GM18873 (cell line): ENCODE measurements around the gene TOMM70.
"Not testable (repeated sequence)": the region's sequence is repeated elsewhere in the genome, so short reads cannot be mapped to it uniquely, and the experiment has no call there.

Source experiments
- ATAC-seq: cut with Tn5 transposase; IDR thresholded peaks from one replicate; pipeline ENCODE4 v1.9.1; 2021; ENCODE audit warnings: mild to moderate bottlenecking, moderate library complexity, moderate number of reproducible peaks; ENCODE audit not compliant: unreplicated experiment, low FRiP score

TOMM70 gene

DNA sequence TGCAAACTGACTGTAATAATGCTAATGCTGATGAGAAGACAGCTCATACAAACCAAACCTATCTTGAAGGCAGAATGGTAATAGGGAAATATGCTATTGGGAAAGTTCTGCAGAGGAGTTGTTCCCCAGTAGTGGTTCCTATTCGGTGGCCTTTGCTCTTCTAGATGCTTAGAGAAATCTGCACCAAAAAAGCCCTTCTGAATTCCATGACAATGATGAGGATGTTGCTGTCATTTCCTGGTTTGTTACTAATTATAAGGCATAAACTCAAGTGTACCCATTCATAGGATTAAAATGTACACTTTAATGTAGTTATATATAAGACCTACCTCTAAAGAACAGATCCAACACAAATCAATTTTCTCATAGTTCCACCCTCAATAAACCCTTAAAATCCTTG is 30.1 kb downstream of the TOMM70 start:
- no peak for ATAC-seq

DNA sequence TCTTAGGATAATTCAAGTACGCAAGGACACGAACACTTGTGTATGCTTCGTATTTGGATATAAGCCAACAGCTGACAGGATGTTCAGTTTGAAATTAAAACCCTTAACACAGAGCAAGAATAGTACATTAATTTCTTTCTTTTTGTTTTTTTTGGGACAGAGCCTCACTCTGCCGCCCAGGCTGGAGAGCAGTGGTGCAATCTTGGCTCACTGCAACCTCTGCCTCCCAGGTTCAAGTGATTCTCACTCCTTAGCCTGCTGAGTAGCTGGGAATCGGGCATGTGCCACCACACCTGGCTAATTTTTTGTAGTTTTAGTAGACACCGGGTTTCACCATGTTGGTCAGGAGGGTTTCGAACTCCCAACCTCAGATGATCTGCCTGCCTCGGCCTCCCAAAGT is 32.4 kb downstream of the TOMM70 start:
- ATAC-seq = no peak

- no peak for ATAC-seq
Observed at GRCh38 chr3:100366424-100366823, 34.5 kb downstream of the TOMM70 start.

DNA sequence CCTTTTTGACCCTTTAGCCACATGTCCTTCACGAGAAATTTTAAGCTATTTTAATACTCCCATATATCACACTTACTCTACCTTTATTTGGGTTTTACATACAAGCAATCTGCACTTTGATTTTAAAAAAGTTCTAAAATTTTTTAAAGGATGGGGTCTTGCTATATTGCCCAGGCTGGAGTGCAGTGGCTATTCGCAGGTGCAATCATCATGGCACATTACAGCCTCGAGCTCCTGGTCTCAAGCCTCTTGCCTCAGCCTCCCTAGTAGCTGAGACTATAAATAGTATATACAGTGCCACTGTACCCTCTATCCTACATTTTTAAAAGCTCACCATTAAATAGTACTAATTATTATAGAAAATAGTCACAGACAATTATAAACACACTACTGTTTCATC is 36.5 kb downstream of the TOMM70 start:
- no peak for ATAC-seq

DNA sequence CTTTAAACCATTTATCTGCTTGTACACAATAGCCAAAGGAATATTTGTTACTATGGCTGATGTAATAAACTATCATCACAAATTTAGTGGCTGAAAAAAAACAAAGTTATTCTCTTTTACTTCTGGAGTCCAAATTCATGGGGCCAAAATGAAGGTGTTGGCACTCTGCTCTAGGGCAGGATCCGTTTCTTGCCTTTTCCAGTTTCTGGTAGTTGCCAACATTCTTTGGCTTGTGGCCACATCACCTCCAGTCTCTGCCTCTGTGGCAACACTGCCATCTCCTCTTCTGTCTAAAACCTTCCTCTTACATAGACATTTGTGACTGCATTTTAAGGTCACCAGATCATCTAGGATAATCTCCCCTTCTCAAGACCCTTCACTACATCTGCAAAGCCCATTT is 39.0 kb downstream of the TOMM70 start:
- no peak for ATAC-seq

- no peak for ATAC-seq
Observed at GRCh38 chr3:100360757-100361496, 40.0 kb downstream of the TOMM70 start.

GRCh38 chr3:100359035-100359434 is 41.9 kb downstream of the TOMM70 start:
- no peak for ATAC-seq

- ATAC-seq = no peak
Observed at GRCh38 chr3:100358413-100358812, 42.5 kb downstream of the TOMM70 start.

GRCh38 chr3:100354850-100355249 is 46.0 kb downstream of the TOMM70 start:
- no peak for ATAC-seq

DNA sequence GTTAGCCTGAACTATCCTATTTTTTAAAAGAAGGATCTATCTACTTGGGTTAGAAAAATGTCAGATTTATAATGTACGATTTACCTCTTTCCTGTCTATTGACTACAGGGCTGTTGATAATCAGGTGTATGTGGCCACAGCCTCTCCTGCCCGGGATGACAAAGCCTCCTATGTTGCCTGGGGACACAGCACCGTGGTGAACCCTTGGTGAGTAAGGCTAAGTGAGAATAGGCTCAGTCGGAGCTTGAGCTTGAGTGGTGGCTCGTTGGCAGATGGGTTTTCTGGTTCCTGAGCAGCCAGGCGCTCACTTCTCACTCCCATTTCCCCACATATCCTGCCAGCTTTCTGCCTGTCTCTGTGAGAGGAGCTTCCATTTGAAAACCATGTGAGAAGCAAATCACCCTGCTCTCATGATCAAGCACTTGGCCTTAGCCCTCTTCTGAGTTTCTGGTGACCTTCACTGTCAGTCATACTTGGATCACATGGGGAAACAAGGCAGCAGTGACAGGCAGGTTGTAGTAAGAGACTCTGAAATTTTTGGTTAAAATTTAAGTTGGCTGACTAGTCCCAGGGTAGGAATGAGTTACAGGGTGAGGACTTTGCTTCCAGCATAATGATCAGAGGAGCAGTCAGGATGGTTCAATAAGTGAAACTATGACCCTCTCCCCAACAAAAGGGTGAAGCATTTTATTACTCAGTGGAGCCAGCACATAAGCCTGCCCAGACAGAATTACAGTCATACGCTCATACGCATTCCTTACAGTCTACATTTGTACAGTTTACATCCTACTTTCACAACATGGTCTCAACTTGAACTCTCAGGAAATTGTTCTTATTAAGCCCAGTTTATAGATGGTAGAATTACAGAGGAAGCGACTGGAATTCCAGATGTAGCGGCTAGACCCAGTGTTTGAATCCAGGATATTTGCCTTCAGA is 48.3 kb downstream of the TOMM70 start:
- ATAC-seq = no peak

DNA sequence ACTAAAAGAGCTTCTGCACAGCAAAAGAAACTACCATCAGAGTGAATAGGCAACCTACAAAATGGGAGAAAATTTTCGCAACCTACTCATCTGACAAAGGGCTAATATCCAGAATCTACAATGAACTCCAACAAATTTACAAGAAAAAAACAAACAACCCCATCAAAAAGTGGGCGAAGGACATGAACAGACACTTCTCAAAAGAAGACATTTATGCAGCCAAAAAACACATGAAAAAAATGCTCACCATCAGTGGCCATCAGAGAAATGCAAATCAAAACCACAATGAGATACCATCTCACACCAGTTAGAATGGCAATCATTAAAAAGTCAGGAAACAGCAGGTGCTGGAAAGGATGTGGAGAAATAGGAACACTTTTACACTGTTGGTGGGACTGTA is 49.1 kb downstream of the TOMM70 start:
- ATAC-seq = not testable (repeated sequence)

- ATAC-seq = no peak
Observed at GRCh38 chr3:100348727-100349126, 52.2 kb downstream of the TOMM70 start.

- ATAC-seq = no peak
Observed at GRCh38 chr3:100340527-100340926, 60.4 kb downstream of the TOMM70 start.

GRCh38 chr3:100339786-100340185 is 61.1 kb downstream of the TOMM70 start:
- no peak for ATAC-seq

- no peak for ATAC-seq
Observed at GRCh38 chr3:100338911-100339310, 62.0 kb downstream of the TOMM70 start.

- ATAC-seq = not testable (repeated sequence)
Observed at GRCh38 chr3:100336229-100336628, 64.7 kb downstream of the TOMM70 start.

GRCh38 chr3:100335434-100335833 is 65.5 kb downstream of the TOMM70 start:
- ATAC-seq = peak; percentile 53

- peak; percentile 92 for ATAC-seq
Observed at GRCh38 chr3:100334488-100335351, 66.2 kb downstream of the TOMM70 start, which contains the start of gene NIT2. TSS of gene NIT2 (plus strand) at chr3:100334757. CDS start at chr3:100334792, 35 bp downstream.

- peak; percentile 26 for ATAC-seq
Observed at GRCh38 chr3:100333970-100334487, 66.9 kb downstream of the TOMM70 start.

DNA sequence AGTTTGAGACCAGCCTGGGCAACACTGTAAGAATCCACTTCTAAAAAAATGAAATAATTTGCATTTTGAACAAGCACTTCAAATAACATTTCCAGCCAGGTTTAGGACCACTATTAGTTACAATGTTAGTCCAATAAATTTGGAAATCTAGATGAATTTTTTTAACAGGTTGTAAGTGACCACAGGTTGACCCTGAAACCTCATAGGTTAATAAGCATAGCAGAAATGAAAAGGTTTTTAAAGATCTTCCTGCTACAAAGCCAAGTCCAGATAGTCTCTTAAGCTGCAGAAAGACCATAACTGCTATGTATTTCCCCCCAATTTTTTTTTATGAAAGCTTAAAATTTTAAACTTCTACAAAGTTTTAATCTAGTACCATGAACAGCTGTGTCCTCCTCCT is 67.8 kb downstream of the TOMM70 start:
- no peak for ATAC-seq
